Measurements from ENCODE around the gene DICER1. TPM values are rescaled to one million over a fixed set of nuclear protein-coding genes. Genes with fewer than 3 reads are reported as not detected.

Gene DICER1
- total and polyA plus RNA-seq, 2 donors (not counting 3 experiments of a cell fraction or from before 2014, with no cell fraction given): 8.3 to 43.6 TPM

- intact Hi-C loops (cut with micrococcal nuclease): no loop called here
- Histone ChIP-seq H3K4me2 (ENCODE audit: insufficient read depth, low read length) (no peak overlapping the region), H4K20me1 (replicated peaks; ENCODE audit: control insufficient read depth, extremely low read depth, insufficient read depth, low read length) (no peaks in the 10 kb centered on the region), H3K9me1 (replicated peaks; ENCODE audit: control insufficient read depth, extremely low read depth, insufficient read depth, low read length) (no peaks in the 10 kb centered on the region), H3K27me3 (ENCODE audit: control insufficient read depth in 2 of 2, insufficient read depth in 2 of 2, low read length in 2 of 2) (no peaks in the 10 kb centered on the region), H3K79me2 (ENCODE audit: control insufficient read depth, insufficient read depth, low read length) (peaks cover 12% of the 10 kb centered on the region), H3K36me3 (ENCODE audit: control insufficient read depth in 2 of 2, extremely low read depth in 1 of 2, insufficient read depth in 2 of 2, low read length in 2 of 2) (peaks cover 5 to 6% of the 10 kb centered on the region in 2 experiments), H3K9ac (replicated peaks; ENCODE audit: extremely low read depth, insufficient read depth, low read length) (no peak overlapping the region), H2AFZ (ENCODE audit: low read depth, low read length) (no peak overlapping the region), H3K4me3 (replicated peaks in 1 of 3; ENCODE audit: insufficient read depth in 1 of 3, low read depth in 1 of 3, low read length in 3 of 3) (no peak overlapping the region), H3K9me3 (replicated peaks; ENCODE audit: control insufficient read depth, insufficient read depth, low read length) (no peaks in the 10 kb centered on the region), H3K27ac (ENCODE audit: insufficient read depth, low read depth, low read length) (no peak overlapping the region), H3K4me1 (ENCODE audit: control insufficient read depth, extremely low read depth, insufficient read depth, low read length) (no peaks in the 10 kb centered on the region)
- CTCF ChIA-PET: interaction anchor here (0.7 to 2.1 kb wide), 10 partner anchors 11 to 324 kb away, joined by 3 to 7 read pairs (median 5); no protein-coding TSS in a partner anchor
- POLR2A ChIA-PET: no interaction called here
- dilution Hi-C loops (cut with MboI; ENCODE audit: extremely low pct_ligation_motif_present, low sequenced_read_pairs): no loop called here
- DNase-seq (ENCODE audit: low read depth, low spot score) (no peak), FAIRE-seq (no peak)
- TF ChIP-seq GATA2 (IDR thresholded peaks at IDR 0.05; ENCODE audit: insufficient read depth, insufficient read length, low read depth, low read length) (no peak), POLR2A (IDR thresholded peaks at IDR 0.05; ENCODE audit: low read depth, low read length) (no peak)
- BruUV-seq (replicated peaks): no TSS peak
These were observed 39.2 kb downstream of the DICER1 start for GRCh38 chr14:95117937-95118721.

DNA sequence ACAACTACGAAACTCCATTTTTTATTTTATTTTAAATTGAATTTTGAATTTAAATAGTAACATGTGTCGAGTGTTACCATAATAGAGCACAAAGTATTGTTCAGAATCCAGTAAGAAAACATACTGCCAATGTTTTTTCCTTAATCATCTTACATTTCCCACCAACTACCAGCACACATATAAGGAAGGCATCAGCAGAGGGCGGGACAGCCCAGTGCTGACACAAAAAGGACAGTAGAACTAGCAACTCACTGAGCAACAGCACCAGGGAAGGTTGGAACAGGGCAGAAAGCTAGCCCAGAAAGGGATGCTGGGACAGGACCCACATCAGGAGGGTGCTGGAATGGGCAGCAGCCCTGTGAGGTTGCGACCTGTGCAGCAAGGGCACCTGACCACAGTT is 43.9 kb downstream of the DICER1 start:
- no peak overlapping the region for H3K4me3 ChIP-seq (replicated peaks in 1 of 3; ENCODE audit: insufficient read depth in 1 of 3, low read depth in 1 of 3, low read length in 3 of 3)
- no peaks in the 10 kb centered on the region for H3K9me1 ChIP-seq (replicated peaks; ENCODE audit: control insufficient read depth, extremely low read depth, insufficient read depth, low read length)
- ChIA-PET POLR2A (no interaction called here), CTCF (no interaction called here)
- no peak overlapping the region for H2AFZ ChIP-seq (ENCODE audit: low read depth, low read length)
- H3K36me3 ChIP-seq (ENCODE audit: control insufficient read depth in 2 of 2, extremely low read depth in 1 of 2, insufficient read depth in 2 of 2, low read length in 2 of 2): peaks cover 9 to 13% of the 10 kb centered on the region in 2 experiments
- H4K20me1 ChIP-seq (replicated peaks; ENCODE audit: control insufficient read depth, extremely low read depth, insufficient read depth, low read length): no peaks in the 10 kb centered on the region
- peaks cover 2% of the 10 kb centered on the region for H3K79me2 ChIP-seq (ENCODE audit: control insufficient read depth, insufficient read depth, low read length)
- H3K4me1 ChIP-seq (ENCODE audit: control insufficient read depth, extremely low read depth, insufficient read depth, low read length): no peaks in the 10 kb centered on the region
- dilution Hi-C loops (cut with MboI; ENCODE audit: extremely low pct_ligation_motif_present, low sequenced_read_pairs): no loop called here
- no peak overlapping the region for H3K27ac ChIP-seq (ENCODE audit: insufficient read depth, low read depth, low read length)
- FAIRE-seq: no peak
- H3K27me3 ChIP-seq (ENCODE audit: control insufficient read depth in 2 of 2, insufficient read depth in 2 of 2, low read length in 2 of 2): no peaks in the 10 kb centered on the region
- DNase-seq (ENCODE audit: low read depth, low spot score): no peak
- H3K9ac ChIP-seq (replicated peaks; ENCODE audit: extremely low read depth, insufficient read depth, low read length): no peak overlapping the region
- intact Hi-C loops (cut with micrococcal nuclease): no loop called here
- H3K4me2 ChIP-seq (ENCODE audit: insufficient read depth, low read length): no peak overlapping the region
- TF ChIP-seq MYC (IDR thresholded peaks at IDR 0.05; ENCODE audit: low read depth, low read length): no peak
- no peak for TF ChIP-seq FOS (IDR thresholded peaks at IDR 0.05; ENCODE audit: borderline replicate concordance, insufficient read depth, low read length)
- no peak for TF ChIP-seq POLR2A (IDR thresholded peaks at IDR 0.05; ENCODE audit: low read depth, low read length)
- no peak for TF ChIP-seq POLR2AphosphoS5 (IDR thresholded peaks at IDR 0.05; ENCODE audit: insufficient read depth, low read depth, low read length)
- no peak for TF ChIP-seq EZH2 (IDR thresholded peaks at IDR 0.05; ENCODE audit: borderline replicate concordance, low read depth, low read length, severe bottlenecking)
- TF ChIP-seq, protein P1, sequence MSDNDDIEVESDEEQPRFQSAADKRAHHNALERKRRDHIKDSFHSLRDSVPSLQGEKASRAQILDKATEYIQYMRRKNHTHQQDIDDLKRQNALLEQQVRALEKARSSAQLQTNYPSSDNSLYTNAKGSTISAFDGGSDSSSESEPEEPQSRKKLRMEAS (IDR thresholded peaks at IDR 0.05; ENCODE audit: insufficient read depth, insufficient read length): no peak
- no peak for TF ChIP-seq GATA2 (IDR thresholded peaks at IDR 0.05; ENCODE audit: insufficient read depth, insufficient read length, low read depth, low read length)
- TF ChIP-seq, protein P2, sequence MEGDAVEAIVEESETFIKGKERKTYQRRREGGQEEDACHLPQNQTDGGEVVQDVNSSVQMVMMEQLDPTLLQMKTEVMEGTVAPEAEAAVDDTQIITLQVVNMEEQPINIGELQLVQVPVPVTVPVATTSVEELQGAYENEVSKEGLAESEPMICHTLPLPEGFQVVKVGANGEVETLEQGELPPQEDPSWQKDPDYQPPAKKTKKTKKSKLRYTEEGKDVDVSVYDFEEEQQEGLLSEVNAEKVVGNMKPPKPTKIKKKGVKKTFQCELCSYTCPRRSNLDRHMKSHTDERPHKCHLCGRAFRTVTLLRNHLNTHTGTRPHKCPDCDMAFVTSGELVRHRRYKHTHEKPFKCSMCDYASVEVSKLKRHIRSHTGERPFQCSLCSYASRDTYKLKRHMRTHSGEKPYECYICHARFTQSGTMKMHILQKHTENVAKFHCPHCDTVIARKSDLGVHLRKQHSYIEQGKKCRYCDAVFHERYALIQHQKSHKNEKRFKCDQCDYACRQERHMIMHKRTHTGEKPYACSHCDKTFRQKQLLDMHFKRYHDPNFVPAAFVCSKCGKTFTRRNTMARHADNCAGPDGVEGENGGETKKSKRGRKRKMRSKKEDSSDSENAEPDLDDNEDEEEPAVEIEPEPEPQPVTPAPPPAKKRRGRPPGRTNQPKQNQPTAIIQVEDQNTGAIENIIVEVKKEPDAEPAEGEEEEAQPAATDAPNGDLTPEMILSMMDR (IDR thresholded peaks at IDR 0.05; ENCODE audit: extremely low read depth in 1 of 2, insufficient read depth in 1 of 2, low read depth in 1 of 2, low read length in 2 of 2): no peak
- no peaks in the 10 kb centered on the region for H3K9me3 ChIP-seq (replicated peaks; ENCODE audit: control insufficient read depth, insufficient read depth, low read length)
- no TSS peak for BruUV-seq (replicated peaks)
